ENCODE data around the gene FMNL2.

The FMNL2 gene

GRCh38 chr2:152400607-152401214 is 65.7 kb downstream of the FMNL2 start:
- no peak for DNase-seq (ENCODE audit: low read depth)
- no peak overlapping the region for H3K4me3 ChIP-seq (replicated peaks; ENCODE audit: low read depth, low read length)
- TF ChIP-seq CTCF (IDR thresholded peaks at IDR 0.05; ENCODE audit: low read length, missing control alignments) = no peak

- TF ChIP-seq CTCF (IDR thresholded peaks at IDR 0.05; ENCODE audit: low read length, missing control alignments) = no peak
- no peak overlapping the region for H3K4me3 ChIP-seq (replicated peaks; ENCODE audit: low read depth, low read length)
- DNase-seq (ENCODE audit: low read depth) = peak; percentile 36
Observed at GRCh38 chr2:152402780-152403759, 68.1 kb downstream of the FMNL2 start.

GRCh38 chr2:152405206-152406118 is 70.5 kb downstream of the FMNL2 start:
- no peak overlapping the region for H3K4me3 ChIP-seq (replicated peaks; ENCODE audit: low read depth, low read length)
- no peak for TF ChIP-seq CTCF (IDR thresholded peaks at IDR 0.05; ENCODE audit: low read length, missing control alignments)
- peak; percentile 41 for DNase-seq (ENCODE audit: low read depth)

GRCh38 chr2:152406119-152406835 is 71.3 kb downstream of the FMNL2 start:
- DNase-seq (ENCODE audit: low read depth) = no peak
- no peak for TF ChIP-seq CTCF (IDR thresholded peaks at IDR 0.05; ENCODE audit: low read length, missing control alignments)

GRCh38 chr2:152406836-152407161 is 71.8 kb downstream of the FMNL2 start:
- H3K4me3 ChIP-seq (replicated peaks; ENCODE audit: low read depth, low read length) = peak overlapping the region; percentile 34
- TF ChIP-seq CTCF (IDR thresholded peaks at IDR 0.05; ENCODE audit: low read length, missing control alignments) = no peak
- no peak for DNase-seq (ENCODE audit: low read depth)

More at GRCh38 chr2:152406119-152406835, 71.3 kb downstream of the FMNL2 start:
- no peak overlapping the region for H3K4me3 ChIP-seq (replicated peaks; ENCODE audit: low read depth, low read length)

- no peak for TF ChIP-seq CTCF (IDR thresholded peaks at IDR 0.05; ENCODE audit: low read length, missing control alignments)
- peak; percentile 51 for DNase-seq (ENCODE audit: low read depth)
- H3K4me3 ChIP-seq (replicated peaks; ENCODE audit: low read depth, low read length) = peak overlapping the region; percentile 34
Observed at GRCh38 chr2:152407204-152407721, 72.3 kb downstream of the FMNL2 start.

Measured in fibroblast of pulmonary artery (primary cell).